Testis (tissue), 3 donors: ENCODE results near the gene CTU1. TPM values are rescaled to one million over a fixed set of nuclear protein-coding genes. Genes with fewer than 3 reads are reported as not detected.

Experiments used
- DNase-seq: peaks from one replicate; pipeline ENCODE4 v3.0.0-alpha.2; 2019
- H3K27ac ChIP-seq, 2 donors: fragments of 200-600 bp; sonication (generic); one replicate each; pipeline ENCODE4 v1.5.1; 2019
- H3K27me3 ChIP-seq: fragments of 200-600 bp; sonication (generic); one replicate; pipeline ENCODE4 v1.5.1; 2019
- H3K36me3 ChIP-seq: fragments of 200-600 bp; sonication (generic); one replicate; pipeline ENCODE4 v1.5.1; 2017; ENCODE audit warnings: low read depth; ENCODE audit errors: missing control alignments
- H3K4me1 ChIP-seq: fragments of 200-600 bp; sonication (generic); one replicate; pipeline ENCODE4 v1.5.1; 2019
- H3K4me3 ChIP-seq, 2 donors: fragments of 200-600 bp; sonication (generic); one replicate each; pipeline ENCODE4 v1.5.1; 2017 to 2019
- H3K9me3 ChIP-seq: fragments of 200-600 bp; sonication (generic); one replicate; pipeline ENCODE4 v1.5.1; 2017
- POLR2A ChIP-seq: fragments of 450-650 bp; IDR thresholded peaks from one replicate; pipeline ENCODE4 v1.6.1; 2017; ENCODE audit warnings: antibody characterized with exemption, mild to moderate bottlenecking, moderate library complexity
- WGBS, 2 donors: methylation state at CpG; one replicate each; pipeline ENCODE4 v1.1.5; 2018; 5-methylcytosine and 5-hydroxymethylcytosine counted together
- intact Hi-C: fragments of 100-400 bp; cut with DNase I; formaldehyde crosslinking; loops from one replicate; pipeline ENCODE4 v1.15.1; 2023; ENCODE audit warnings: low total_unique reads
- polyA plus RNA-seq: library from polyadenylated mRNA; stranded (reverse); fragments of 350-450 nt; fragmentation: Illumina TruSeq; extraction: RNeasy Lipid Tissue Mini Kit (QIAGEN cat#74804); gene quantifications from one replicate; pipeline ENCODE4 v1.2.3, GENCODE V29; 2014; ENCODE audit warnings: low read depth, low replicate concordance; ENCODE audit not compliant: insufficient read depth
- total RNA-seq, 2 donors: library from RNA; depleted of rRNA; stranded (reverse); fragments of >200 nt; gene quantifications; one replicate each; pipeline ENCODE4 v1.2.3, GENCODE V29; 2016
- TF ChIP-seq, protein P1 (sequence below), 3 experiments: fragments of 450-650 bp in 2 of 3; fragments of 200-600 bp in 1 of 3; sonication (generic) in 1 of 3; IDR thresholded peaks; one replicate each; pipeline ENCODE4 v1.5.1; 2016 to 2019; ENCODE audit warnings: antibody characterized with exemption in 3 of 3, mild to moderate bottlenecking in 2 of 3, moderate library complexity in 1 of 3

Gene CTU1
- total and polyA plus RNA-seq, 3 donors from 2014 or later, result 2.0 to 23.5 (median 17.6) TPM

DNA sequence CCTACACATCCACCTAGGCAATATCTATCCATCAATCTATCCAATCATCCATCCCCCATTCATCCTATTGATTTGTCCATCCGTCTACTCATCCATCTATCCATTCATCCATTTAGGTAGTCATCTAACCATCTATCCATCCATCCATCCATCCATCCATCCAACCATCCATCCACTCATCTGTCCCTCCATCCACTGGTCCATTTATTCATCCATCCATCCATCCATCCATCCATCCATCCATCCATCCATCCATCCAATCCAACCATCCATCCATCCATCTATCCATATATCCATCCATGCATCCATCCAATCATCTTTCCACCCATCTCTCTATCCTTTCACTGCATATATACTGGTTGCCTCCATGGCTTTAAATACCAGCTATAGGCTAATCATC is 47.2 kb downstream of the CTU1 start:
- TF ChIP-seq, protein P1, sequence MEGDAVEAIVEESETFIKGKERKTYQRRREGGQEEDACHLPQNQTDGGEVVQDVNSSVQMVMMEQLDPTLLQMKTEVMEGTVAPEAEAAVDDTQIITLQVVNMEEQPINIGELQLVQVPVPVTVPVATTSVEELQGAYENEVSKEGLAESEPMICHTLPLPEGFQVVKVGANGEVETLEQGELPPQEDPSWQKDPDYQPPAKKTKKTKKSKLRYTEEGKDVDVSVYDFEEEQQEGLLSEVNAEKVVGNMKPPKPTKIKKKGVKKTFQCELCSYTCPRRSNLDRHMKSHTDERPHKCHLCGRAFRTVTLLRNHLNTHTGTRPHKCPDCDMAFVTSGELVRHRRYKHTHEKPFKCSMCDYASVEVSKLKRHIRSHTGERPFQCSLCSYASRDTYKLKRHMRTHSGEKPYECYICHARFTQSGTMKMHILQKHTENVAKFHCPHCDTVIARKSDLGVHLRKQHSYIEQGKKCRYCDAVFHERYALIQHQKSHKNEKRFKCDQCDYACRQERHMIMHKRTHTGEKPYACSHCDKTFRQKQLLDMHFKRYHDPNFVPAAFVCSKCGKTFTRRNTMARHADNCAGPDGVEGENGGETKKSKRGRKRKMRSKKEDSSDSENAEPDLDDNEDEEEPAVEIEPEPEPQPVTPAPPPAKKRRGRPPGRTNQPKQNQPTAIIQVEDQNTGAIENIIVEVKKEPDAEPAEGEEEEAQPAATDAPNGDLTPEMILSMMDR (IDR thresholded peaks at IDR 0.05), result no peak
- no peak for TF ChIP-seq POLR2A
- Histone ChIP-seq H3K9me3 (no peaks in the 10 kb centered on the region), H3K4me3 (no peak overlapping the region), H3K4me1 (peaks cover 14% of the 10 kb centered on the region), H3K27ac (no peak overlapping the region), H3K27me3 (no peaks in the 10 kb centered on the region), H3K36me3 (no peaks in the 10 kb centered on the region)
- 0 to 98% methylated on average over 1 of the region's 1 CpG for WGBS, 2 donors
- intact Hi-C loops, result no loop called here
- no peak for DNase-seq

DNA sequence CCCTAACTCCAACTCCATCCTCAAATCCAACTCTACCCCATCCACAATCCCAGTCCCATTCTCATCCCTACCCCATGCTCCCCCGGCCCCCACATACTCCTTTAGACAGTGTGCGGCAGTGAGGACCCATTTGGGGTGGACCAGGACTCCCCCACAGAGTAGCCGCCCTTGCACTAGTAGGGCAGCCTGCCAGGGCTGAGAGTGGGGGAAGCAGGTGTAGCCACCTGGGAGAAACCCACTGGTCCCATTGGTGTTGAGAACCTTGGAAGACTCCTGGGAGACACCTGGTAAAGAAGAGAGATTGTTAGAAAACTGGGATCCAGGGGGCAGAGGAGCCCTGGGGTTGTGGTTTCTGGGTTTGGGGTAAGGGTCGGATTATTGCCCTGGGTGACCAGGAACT is 47.9 kb downstream of the CTU1 start:
- no peak overlapping the region for H3K27ac ChIP-seq
- no peaks in the 10 kb centered on the region for H3K27me3 ChIP-seq
- H3K36me3 ChIP-seq, result no peaks in the 10 kb centered on the region
- H3K4me1 ChIP-seq, result peaks cover 10% of the 10 kb centered on the region
- intact Hi-C loops, result no loop called here
- WGBS, 2 donors, result 73 to 96% methylated on average over 4 of the region's 4 CpGs
- no peak for DNase-seq
- TF ChIP-seq, protein P1 (IDR thresholded peaks at IDR 0.05), result no peak
- H3K9me3 ChIP-seq, result no peaks in the 10 kb centered on the region
- H3K4me3 ChIP-seq, result no peak overlapping the region

DNA sequence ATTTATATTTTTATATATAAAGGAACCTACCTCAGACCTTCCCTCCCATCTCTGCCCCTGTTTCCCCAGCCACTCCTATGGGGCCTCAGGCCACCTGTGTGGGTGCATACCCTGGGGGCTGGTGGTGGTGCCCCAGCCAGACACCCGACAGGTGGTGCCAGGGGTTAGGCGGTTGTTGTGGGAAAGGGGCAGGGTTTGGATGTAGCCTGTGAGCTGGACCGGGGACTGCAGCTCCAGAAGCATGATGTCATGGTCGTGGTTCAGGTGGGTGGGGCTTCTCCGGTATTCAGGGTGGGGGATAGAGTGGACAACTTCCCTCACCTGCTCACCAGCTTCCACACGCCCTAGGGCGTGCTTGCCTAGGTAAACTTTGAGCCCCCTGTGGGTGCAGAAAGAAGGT is 48.5 kb downstream of the CTU1 start:
- Histone ChIP-seq H3K27ac (no peak overlapping the region), H3K36me3 (no peaks in the 10 kb centered on the region), H3K9me3 (no peaks in the 10 kb centered on the region), H3K4me1 (peaks cover 4% of the 10 kb centered on the region), H3K4me3 (no peak overlapping the region), H3K27me3 (no peaks in the 10 kb centered on the region)
- 86 to 98% methylated on average over 7 of the region's 7 CpGs for WGBS, 2 donors
- TF ChIP-seq POLR2A, result no peak
- TF ChIP-seq, protein P1 (IDR thresholded peaks at IDR 0.05), result no peak
- intact Hi-C loops, result no loop called here
- DNase-seq, result no peak

DNA sequence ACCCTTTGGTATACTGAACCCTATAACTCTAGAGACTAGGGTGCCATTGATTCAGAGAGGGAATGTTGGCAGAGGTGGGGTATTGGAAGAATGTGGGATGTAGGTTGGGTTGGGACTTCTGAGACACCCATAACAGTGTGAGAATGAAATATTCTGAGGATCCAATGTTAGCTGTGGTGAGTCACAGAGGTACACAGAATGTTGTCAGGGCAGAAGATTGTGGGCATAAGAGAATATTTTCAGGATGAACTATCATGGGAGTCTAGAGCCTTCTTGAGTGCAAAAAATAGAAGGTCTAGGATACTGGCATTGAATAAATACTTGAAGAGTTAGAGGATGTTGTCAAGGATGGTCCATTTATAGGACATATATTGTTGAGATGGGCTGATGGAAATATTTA is 52.3 kb downstream of the CTU1 start:
- no peak for DNase-seq

More for the DNA sequence above, 52.3 kb downstream of the CTU1 start:
- intact Hi-C loops, result no loop called here
- no peaks in the 10 kb centered on the region for H3K9me3 ChIP-seq
- H3K36me3 ChIP-seq, result no peaks in the 10 kb centered on the region
- no peak for TF ChIP-seq POLR2A
- TF ChIP-seq, protein P1 (IDR thresholded peaks at IDR 0.05), result no peak
- no peaks in the 10 kb centered on the region for H3K4me1 ChIP-seq
- no peak overlapping the region for H3K4me3 ChIP-seq
- no peak overlapping the region for H3K27ac ChIP-seq
- no peaks in the 10 kb centered on the region for H3K27me3 ChIP-seq

Other genes with a start within 250 kb of the CTU1 start
- 10 to 100 TPM; 19.3 to 38.3 TPM for gene KLK2, start 235.0 kb downstream of the CTU1 start, total RNA-seq
- gene KLK2, start 235.0 kb downstream of the CTU1 start, polyA plus RNA-seq, result 30.7 TPM
- under 1 TPM; 0.31 to 0.55 TPM for gene KLK4, start 197.0 kb downstream of the CTU1 start, total RNA-seq
- gene KLK4, start 197.0 kb downstream of the CTU1 start, polyA plus RNA-seq, result 2.9 TPM
- gene KLK5, start 155.4 kb downstream of the CTU1 start, total RNA-seq, result 10 to 100 TPM in 1 of 2 donors, 1 to 10 TPM in 1; 5.6 to 13.9 TPM
- 25.4 TPM for gene KLK5, start 155.4 kb downstream of the CTU1 start, polyA plus RNA-seq
- under 1 TPM; 0.37 to 0.71 TPM for gene KLK6, start 138.8 kb downstream of the CTU1 start, total RNA-seq
- gene KLK6, start 138.8 kb downstream of the CTU1 start, polyA plus RNA-seq, result 0.63 TPM
- under 1 TPM; 0.71 to 0.93 TPM for gene KLK7, start 124.5 kb downstream of the CTU1 start, total RNA-seq
- gene KLK7, start 124.5 kb downstream of the CTU1 start, polyA plus RNA-seq, result 0.45 TPM
- gene KLK8, start 106.8 kb downstream of the CTU1 start, total RNA-seq, result 1 to 10 TPM; 2.7 to 2.9 TPM
- 4.9 TPM for gene KLK8, start 106.8 kb downstream of the CTU1 start, polyA plus RNA-seq
- gene KLK10, start 88.7 kb downstream of the CTU1 start, total RNA-seq, result 10 to 100 TPM in 1 of 2 donors, 1 to 10 TPM in 1; 9.2 to 15.7 TPM
- gene KLK10, start 88.7 kb downstream of the CTU1 start, polyA plus RNA-seq, result 15.6 TPM
- gene KLK11, start 81.8 kb downstream of the CTU1 start, total RNA-seq, result 10 to 100 TPM; 16.8 to 46.3 TPM
- gene KLK11, start 81.8 kb downstream of the CTU1 start, polyA plus RNA-seq, result 41.1 TPM
- under 1 TPM in 1 of 2 donors, not detected in 1; 0.47 TPM for gene KLK12, start 73.4 kb downstream of the CTU1 start, total RNA-seq
- 1.3 TPM for gene KLK12, start 73.4 kb downstream of the CTU1 start, polyA plus RNA-seq
- gene KLK13, start 43.3 kb downstream of the CTU1 start, total RNA-seq, result 1 to 10 TPM; 3.7 to 7.8 TPM
- gene KLK13, start 43.3 kb downstream of the CTU1 start, polyA plus RNA-seq, result 13.0 TPM
- under 1 TPM in 1 of 2 donors, not detected in 1; 0.63 TPM for gene KLK14, start 25.5 kb downstream of the CTU1 start, total RNA-seq
- 1.4 TPM for gene KLK14, start 25.5 kb downstream of the CTU1 start, polyA plus RNA-seq
- gene SIGLEC9, start 16.5 kb upstream of the CTU1 start, total RNA-seq, result 1 to 10 TPM; 2.6 to 5.1 TPM
- 3.2 TPM for gene SIGLEC9, start 16.5 kb upstream of the CTU1 start, polyA plus RNA-seq
- 1 to 10 TPM in 1 of 2 donors, under 1 TPM in 1; 0.79 to 1.2 TPM for gene SIGLEC7, start 33.9 kb upstream of the CTU1 start, total RNA-seq
- 2.0 TPM for gene SIGLEC7, start 33.9 kb upstream of the CTU1 start, polyA plus RNA-seq
- 1 to 10 TPM; 1.3 to 1.7 TPM for gene CD33, start 116.7 kb upstream of the CTU1 start, total RNA-seq
- gene CD33, start 116.7 kb upstream of the CTU1 start, polyA plus RNA-seq, result 3.8 TPM
- gene SIGLECL1, start 142.7 kb upstream of the CTU1 start, total RNA-seq, result 10 to 100 TPM; 18.7 to 23.8 TPM
- gene SIGLECL1, start 142.7 kb upstream of the CTU1 start, polyA plus RNA-seq, result 103 TPM
- gene IGLON5, start 203.2 kb upstream of the CTU1 start, total RNA-seq, result 10 to 100 TPM; 13.3 to 16.0 TPM
- 13.9 TPM for gene IGLON5, start 203.2 kb upstream of the CTU1 start, polyA plus RNA-seq
- gene VSIG10L, start 233.7 kb upstream of the CTU1 start, total RNA-seq, result 10 to 100 TPM; 10.5 to 12.0 TPM
- gene VSIG10L, start 233.7 kb upstream of the CTU1 start, polyA plus RNA-seq, result 5.8 TPM